ENCODE measurements around the gene RBM28.

- no peak for TF ChIP-seq CTCF (conservative IDR thresholded peaks at IDR 0.05; ENCODE audit: low read depth, low read length)
- TF ChIP-seq EZH2 (IDR thresholded peaks at IDR 0.05; ENCODE audit: low read length, unreplicated experiment), result no peak
- TF ChIP-seq EZH2phosphoT487 (IDR thresholded peaks at IDR 0.05; ENCODE audit: borderline replicate concordance, low read length), result no peak
Measured at GRCh38 chr7:128302139-128302538, 41.6 kb downstream of the RBM28 start.

All from PC-3 (cell line).